GM18519 (cell line): ENCODE results near the gene TUFT1.

Experiments
- ATAC-seq: cut with Tn5 transposase; IDR thresholded peaks from one replicate; pipeline ENCODE4 v1.9.1; 2021; ENCODE audit warnings: mild to moderate bottlenecking, moderate library complexity; ENCODE audit not compliant: unreplicated experiment, low FRiP score

The TUFT1 gene

GRCh38 chr1:151536499-151536898 lies 3.6 kb upstream of the TUFT1 start:
- ATAC-seq = no peak

- ATAC-seq = no peak
Observed at GRCh38 chr1:151537112-151537511, 3.0 kb upstream of the TUFT1 start.

GRCh38 chr1:151539321-151540020 lies 638 bp upstream of the TUFT1 start:
- ATAC-seq = no peak

GRCh38 chr1:151540982-151541377 lies 871 bp downstream of the TUFT1 start:
- no peak for ATAC-seq

GRCh38 chr1:151541752-151542151 lies 1.6 kb downstream of the TUFT1 start:
- no peak for ATAC-seq

GRCh38 chr1:151542710-151543129 lies 2.6 kb downstream of the TUFT1 start:
- no peak for ATAC-seq

- no peak for ATAC-seq
Observed at GRCh38 chr1:151545542-151545941, 5.4 kb downstream of the TUFT1 start.

- no peak for ATAC-seq
Observed at GRCh38 chr1:151546011-151546925, 6.2 kb downstream of the TUFT1 start.

- ATAC-seq = no peak
Observed at GRCh38 chr1:151547119-151547899, 7.2 kb downstream of the TUFT1 start.

- ATAC-seq = no peak
Observed at GRCh38 chr1:151547900-151548230, 7.8 kb downstream of the TUFT1 start.

- no peak for ATAC-seq
Observed at GRCh38 chr1:151549199-151549598, 9.1 kb downstream of the TUFT1 start.

- no peak for ATAC-seq
Observed at GRCh38 chr1:151553659-151554058, 13.6 kb downstream of the TUFT1 start.

- ATAC-seq = no peak
Observed at GRCh38 chr1:151556052-151556451, 15.9 kb downstream of the TUFT1 start.

- ATAC-seq = no peak
Observed at GRCh38 chr1:151562661-151563060, 22.6 kb downstream of the TUFT1 start.

- no peak for ATAC-seq
Observed at GRCh38 chr1:151563376-151563775, 23.3 kb downstream of the TUFT1 start.

GRCh38 chr1:151565502-151566189 lies 25.5 kb downstream of the TUFT1 start:
- ATAC-seq = no peak

GRCh38 chr1:151568626-151569088 lies 28.5 kb downstream of the TUFT1 start:
- no peak for ATAC-seq

GRCh38 chr1:151570819-151571218 lies 30.7 kb downstream of the TUFT1 start:
- ATAC-seq = no peak

- no peak for ATAC-seq
Observed at GRCh38 chr1:151574575-151575529, 34.7 kb downstream of the TUFT1 start.
